ENCODE results near the gene TBC1D1.

The TBC1D1 gene

DNA sequence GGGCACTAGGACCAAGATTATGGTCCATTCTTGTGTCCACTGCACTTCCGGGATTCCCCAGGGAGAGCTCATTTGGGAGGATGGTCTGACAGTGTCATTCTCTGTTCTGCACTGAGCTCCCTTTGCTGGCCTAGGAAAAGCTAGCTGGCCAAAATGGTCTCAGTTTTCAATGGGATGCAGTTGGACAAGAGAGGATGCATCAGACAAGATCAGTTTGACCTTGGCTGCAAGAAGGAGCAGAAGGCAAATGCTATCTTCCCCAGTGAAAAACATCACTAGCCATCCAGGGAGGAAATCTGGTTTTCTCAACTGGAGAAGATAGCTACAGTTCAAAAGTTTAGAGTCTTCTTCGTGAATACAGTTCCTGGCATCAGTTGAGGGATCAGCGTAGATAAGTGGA is 290.4 kb downstream of the TBC1D1 start:
- H3K27me3 ChIP-seq (ENCODE audit: control insufficient read depth, insufficient read depth, low read length) = no peaks in the 10 kb centered on the region
- no peak overlapping the region for H3K4me3 ChIP-seq (ENCODE audit: low read depth, low read length)
- peaks cover 6% of the 10 kb centered on the region; the same call in 1 of the 2 replicates for H3K4me1 ChIP-seq (ENCODE audit: control insufficient read depth, insufficient read depth, low read length)
- no peaks in the 10 kb centered on the region for H3K36me3 ChIP-seq (ENCODE audit: control insufficient read depth, insufficient read depth, low read length)
- H3K9me3 ChIP-seq (ENCODE audit: control insufficient read depth, insufficient read depth, low read depth, low read length) = peaks cover 20% of the 10 kb centered on the region
- H3K9ac ChIP-seq (ENCODE audit: low read length) = no peak overlapping the region
- H3K27ac ChIP-seq (ENCODE audit: low read depth, low read length) = no peak overlapping the region

- peaks cover 20% of the 10 kb centered on the region for H3K9me3 ChIP-seq (ENCODE audit: control insufficient read depth, insufficient read depth, low read depth, low read length)
- peaks cover 6% of the 10 kb centered on the region; the same call in 1 of the 2 replicates for H3K4me1 ChIP-seq (ENCODE audit: control insufficient read depth, insufficient read depth, low read length)
- H3K36me3 ChIP-seq (ENCODE audit: control insufficient read depth, insufficient read depth, low read length) = no peaks in the 10 kb centered on the region
- no peak overlapping the region for H3K4me3 ChIP-seq (ENCODE audit: low read depth, low read length)
- H3K9ac ChIP-seq (ENCODE audit: low read length) = no peak overlapping the region
- H3K27me3 ChIP-seq (ENCODE audit: control insufficient read depth, insufficient read depth, low read length) = no peaks in the 10 kb centered on the region
- no peak overlapping the region for H3K27ac ChIP-seq (ENCODE audit: low read depth, low read length)
These were observed 291.6 kb downstream of the TBC1D1 start for GRCh38 chr4:38182334-38182998.

GRCh38 chr4:38184404-38184803 is 293.5 kb downstream of the TBC1D1 start:
- Histone ChIP-seq H3K27me3 (ENCODE audit: control insufficient read depth, insufficient read depth, low read length) (no peaks in the 10 kb centered on the region), H3K36me3 (ENCODE audit: control insufficient read depth, insufficient read depth, low read length) (no peaks in the 10 kb centered on the region), H3K4me3 (ENCODE audit: low read depth, low read length) (no peak overlapping the region), H3K9ac (ENCODE audit: low read length) (no peak overlapping the region), H3K27ac (ENCODE audit: low read depth, low read length) (no peak overlapping the region), H3K4me1 (ENCODE audit: control insufficient read depth, insufficient read depth, low read length) (peaks cover 6% of the 10 kb centered on the region; the same call in 1 of the 2 replicates), H3K9me3 (ENCODE audit: control insufficient read depth, insufficient read depth, low read depth, low read length) (peaks cover 20% of the 10 kb centered on the region)

- Histone ChIP-seq H3K4me3 (ENCODE audit: low read depth, low read length) (no peak overlapping the region), H3K9ac (ENCODE audit: low read length) (no peak overlapping the region), H3K27ac (ENCODE audit: low read depth, low read length) (no peak overlapping the region), H3K9me3 (ENCODE audit: control insufficient read depth, insufficient read depth, low read depth, low read length) (peaks cover 18% of the 10 kb centered on the region), H3K36me3 (ENCODE audit: control insufficient read depth, insufficient read depth, low read length) (no peaks in the 10 kb centered on the region), H3K27me3 (ENCODE audit: control insufficient read depth, insufficient read depth, low read length) (no peaks in the 10 kb centered on the region), H3K4me1 (ENCODE audit: control insufficient read depth, insufficient read depth, low read length) (no peaks in the 10 kb centered on the region)
These were observed 294.7 kb downstream of the TBC1D1 start for GRCh38 chr4:38185406-38186144.

DNA sequence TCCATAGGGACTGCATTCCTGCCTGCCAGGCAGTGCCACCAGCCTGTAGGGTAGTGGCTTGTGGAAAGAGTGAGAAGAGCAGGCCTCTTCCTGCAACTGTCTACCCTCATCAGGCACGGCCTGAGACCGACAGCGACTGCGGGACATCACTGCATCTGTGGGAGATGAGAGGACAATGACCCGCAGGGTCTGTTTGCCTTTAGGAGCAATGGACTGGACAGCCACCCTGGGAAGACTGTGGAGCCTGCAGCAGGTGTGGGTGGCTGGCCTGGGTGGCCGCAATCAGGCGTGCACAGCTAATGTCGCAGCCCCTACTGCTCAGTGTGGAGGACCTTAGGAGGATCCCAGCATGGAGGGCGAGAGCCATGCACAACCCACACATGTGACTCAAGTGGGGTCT is 297.3 kb downstream of the TBC1D1 start:
- Histone ChIP-seq H3K27me3 (ENCODE audit: control insufficient read depth, insufficient read depth, low read length) (no peaks in the 10 kb centered on the region), H3K4me3 (ENCODE audit: low read depth, low read length) (no peak overlapping the region), H3K9me3 (ENCODE audit: control insufficient read depth, insufficient read depth, low read depth, low read length) (peaks cover 3% of the 10 kb centered on the region; the same call in 1 of the 2 replicates), H3K9ac (ENCODE audit: low read length) (no peak overlapping the region), H3K4me1 (ENCODE audit: control insufficient read depth, insufficient read depth, low read length) (no peaks in the 10 kb centered on the region), H3K27ac (ENCODE audit: low read depth, low read length) (no peak overlapping the region), H3K36me3 (ENCODE audit: control insufficient read depth, insufficient read depth, low read length) (no peaks in the 10 kb centered on the region)

- no peaks in the 10 kb centered on the region for H3K27me3 ChIP-seq (ENCODE audit: control insufficient read depth, insufficient read depth, low read length)
- no peaks in the 10 kb centered on the region for H3K36me3 ChIP-seq (ENCODE audit: control insufficient read depth, insufficient read depth, low read length)
- H3K27ac ChIP-seq (ENCODE audit: low read depth, low read length) = no peak overlapping the region
- H3K4me1 ChIP-seq (ENCODE audit: control insufficient read depth, insufficient read depth, low read length) = no peaks in the 10 kb centered on the region
- H3K9ac ChIP-seq (ENCODE audit: low read length) = no peak overlapping the region
- H3K9me3 ChIP-seq (ENCODE audit: control insufficient read depth, insufficient read depth, low read depth, low read length) = no peaks in the 10 kb centered on the region
- no peak overlapping the region for H3K4me3 ChIP-seq (ENCODE audit: low read depth, low read length)
These were observed 297.8 kb downstream of the TBC1D1 start for GRCh38 chr4:38188631-38189101.
